Measurements from ENCODE around the gene ORMDL2. TPM values are rescaled to one million over a fixed set of nuclear protein-coding genes. Genes with fewer than 3 reads are reported as not detected.

ORMDL2 gene
- total and polyA plus RNA-seq, 10 of the 15 experiments (the other 5 are each of a cell fraction or from before 2014, with no cell fraction given): 15.0 to 135 (median 33.9) TPM

- in situ Hi-C loops (cut with MboI) (no loop called here), intact Hi-C loops (cut with micrococcal nuclease; ENCODE audit: unreplicated experiment) (no loop called here)
- no peak for FAIRE-seq
- Histone ChIP-seq H2AFZ (ENCODE audit: control insufficient read depth, low read depth, low read length) (no peak overlapping the region), H3K36me3 (ENCODE audit: control insufficient read depth in 2 of 2, insufficient read depth in 2 of 2, low read length in 1 of 2) (no peaks in the 10 kb centered on the region), H3K9me3 (replicated peaks; ENCODE audit: control insufficient read depth, insufficient read depth, low read length) (no peaks in the 10 kb centered on the region), H3K27ac (ENCODE audit: control insufficient read depth, insufficient read depth) (no peak overlapping the region), H3K4me2 (ENCODE audit: control insufficient read depth, insufficient read depth) (no peak overlapping the region), H3K4me1 (ENCODE audit: control insufficient read depth, insufficient read depth, low read length) (peaks cover 11% of the 10 kb centered on the region; the same call in 1 of the 2 replicates), H3K79me2 (ENCODE audit: control insufficient read depth, insufficient read depth, low read length) (peaks cover 26% of the 10 kb centered on the region), H3K9ac (ENCODE audit: control insufficient read depth, insufficient read depth, low read length) (no peak overlapping the region), H3K4me3 (no peak overlapping the region), H3K27me3 (replicated peaks in 1 of 2; ENCODE audit: control insufficient read depth in 2 of 2, insufficient read depth in 2 of 2, low read length in 1 of 2) (no peaks in the 10 kb centered on the region), H4K20me1 (ENCODE audit: control insufficient read depth, insufficient read depth) (no peaks in the 10 kb centered on the region)
- no peak for DNase-seq (ENCODE audit: low read depth, low spot score)
- no TSS peak for BruUV-seq (replicated peaks)
- ChIA-PET RAD21 (ENCODE audit: unreplicated experiment) (no interaction called here), CTCF (interaction anchor here (1.2 kb wide), 1 partner anchor 53 kb away, joined by 3 read pairs; no protein-coding TSS in a partner anchor), SMC1A (ENCODE audit: uncharacterized antibody, unreplicated experiment) (interaction anchor here (4.1 kb wide), 1 partner anchor 93 kb away, joined by 34 read pairs; the partner anchor contains the start of gene PYM1), POLR2A (interaction anchor here (1.4 kb wide), 1 partner anchor 15 kb away, joined by 3 read pairs; the partner anchor contains the start of genes ORMDL2 and SARNP)
- 90% methylated on average over 10 of the region's 10 CpGs for WGBS (ENCODE audit: insufficient coverage, insufficient replicate concordance, low lambda C conversion rate, missing lambda C conversion rate)
- TF ChIP-seq MXI1 (IDR thresholded peaks at IDR 0.05; ENCODE audit: low read depth, low read length): no peak
- no peak for TF ChIP-seq ZNF622 (IDR thresholded peaks at IDR 0.05)
- no peak for TF ChIP-seq ZZZ3 (IDR thresholded peaks at IDR 0.05; ENCODE audit: control insufficient read depth, insufficient read length, low read depth)
- no peak for TF ChIP-seq DPF2 (IDR thresholded peaks at IDR 0.05)
- TF ChIP-seq BACH1 (IDR thresholded peaks at IDR 0.05; ENCODE audit: borderline replicate concordance): no peak
- no peak for TF ChIP-seq PKNOX1 (IDR thresholded peaks at IDR 0.05)
- TF ChIP-seq RCOR1 (conservative IDR thresholded peaks at IDR 0.05; ENCODE audit: low read depth, low read length): no peak
- no peak for TF ChIP-seq USF2 (IDR thresholded peaks at IDR 0.05; ENCODE audit: borderline replicate concordance, low read depth, low read length)
- TF ChIP-seq RBBP5 (conservative IDR thresholded peaks at IDR 0.05): no peak
- TF ChIP-seq YY1 (IDR thresholded peaks at IDR 0.05; ENCODE audit: low read depth, low read length): no peak
- TF ChIP-seq PAX8 (IDR thresholded peaks at IDR 0.05): no peak
- TF ChIP-seq ESRRA (IDR thresholded peaks at IDR 0.05; ENCODE audit: low read length): no peak
- TF ChIP-seq SREBF1 (IDR thresholded peaks at IDR 0.05; ENCODE audit: low read length): no peak
- no peak for TF ChIP-seq EGR1 (IDR thresholded peaks at IDR 0.05; ENCODE audit: borderline replicate concordance in 1 of 2, low read depth in 2 of 2, low read length in 2 of 2)
- no peak for TF ChIP-seq HSF1 (IDR thresholded peaks at IDR 0.05; ENCODE audit: low read depth, low read length)
- TF ChIP-seq ELK1 (IDR thresholded peaks at IDR 0.05; ENCODE audit: low read depth, low read length): no peak
- no peak for TF ChIP-seq IRF5 (IDR thresholded peaks at IDR 0.05; ENCODE audit: borderline replicate concordance)
- no peak for ATAC-seq
Measured at GRCh38 chr12:55833056-55833455, 15.2 kb downstream of the ORMDL2 start.

All from GM12878 (cell line).